ENCODE data around the gene CCDC148.

DNA sequence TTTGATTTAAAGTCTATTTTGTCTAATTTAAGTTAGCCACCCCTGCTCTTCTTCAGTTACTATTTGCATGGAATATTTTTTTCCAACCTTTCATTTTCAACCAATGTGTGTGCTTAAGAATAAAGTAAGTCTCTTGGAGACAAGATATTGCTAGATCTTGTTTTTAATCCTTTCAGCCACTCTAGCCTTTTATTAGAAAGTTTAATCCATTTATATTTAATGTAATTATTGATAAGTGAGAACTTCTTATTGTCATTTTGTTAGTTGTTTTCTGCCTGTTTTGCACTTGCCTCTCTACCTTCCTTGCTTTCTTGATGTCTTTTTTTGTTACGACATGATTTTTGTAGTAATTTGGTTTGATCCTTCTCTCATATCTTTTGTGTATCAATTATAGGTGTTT, 46.4 kb downstream of the CCDC148 start:
- no peak for TF ChIP-seq EZH2 (IDR thresholded peaks at IDR 0.05; ENCODE audit: insufficient read depth, poor library complexity, severe bottlenecking)
- TF ChIP-seq EZH2phosphoT487 (IDR thresholded peaks at IDR 0.05; ENCODE audit: insufficient read depth, low read depth) = no peak

Data from GM23248 (cell line).